Dendritic cell treated with granulocyte-macrophage colony-stimulating factor and Interleukin-4, amounts not matched to agents 40 ng/mL and 50 ng/mL, for 4 days (primary cell): ENCODE results near the gene DUSP22.

Experiments used
- H3K27ac Mint-ChIP-seq: one replicate; pipeline ENCODE4 v1.8.0; 2022; ENCODE audit warnings: mild to moderate bottlenecking, mixed read lengths
- H3K27me3 Mint-ChIP-seq: one replicate; pipeline ENCODE4 v1.8.0; 2022; ENCODE audit warnings: mild to moderate bottlenecking, mixed read lengths
- H3K36me3 Mint-ChIP-seq: one replicate; pipeline ENCODE4 v1.8.0; 2022; ENCODE audit warnings: low read depth, mixed read lengths
- H3K4me1 Mint-ChIP-seq: one replicate; pipeline ENCODE4 v1.8.0; 2022; ENCODE audit warnings: low read depth, mixed read lengths
- H3K4me3 Mint-ChIP-seq: one replicate; pipeline ENCODE4 v1.8.0; 2022; ENCODE audit warnings: mild to moderate bottlenecking, moderate library complexity, mixed read lengths
- H3K9me3 Mint-ChIP-seq: one replicate; pipeline ENCODE4 v1.8.0; 2022; ENCODE audit warnings: mixed read lengths
- intact Hi-C: fragments of 100-400 bp; cut with micrococcal nuclease; formaldehyde crosslinking; loops from one replicate; pipeline ENCODE4 v1.15.0; 2022

Gene DUSP22

GRCh38 chr6:259316-259715, 33.0 kb upstream of the DUSP22 start:
- intact Hi-C loops, result loop anchor here (5.0 kb wide), 2 partner anchors 37 to 72 kb away; no protein-coding TSS in a partner anchor
- H3K9me3 Mint-ChIP-seq, result no peaks in the 10 kb centered on the region
- no peak overlapping the region for H3K27ac Mint-ChIP-seq
- no peak overlapping the region for H3K4me3 Mint-ChIP-seq
- H3K27me3 Mint-ChIP-seq, result no peaks in the 10 kb centered on the region
- peaks cover 46% of the 10 kb centered on the region for H3K4me1 Mint-ChIP-seq
- no peaks in the 10 kb centered on the region for H3K36me3 Mint-ChIP-seq

GRCh38 chr6:259901-260508, 32.3 kb upstream of the DUSP22 start:
- Mint-ChIP-seq H3K36me3 (no peaks in the 10 kb centered on the region), H3K27ac (no peak overlapping the region), H3K4me1 (peaks cover 40% of the 10 kb centered on the region), H3K4me3 (no peak overlapping the region), H3K9me3 (no peaks in the 10 kb centered on the region), H3K27me3 (no peaks in the 10 kb centered on the region)
- intact Hi-C loops, result loop anchor here (5.0 kb wide), 2 partner anchors 38 to 73 kb away; no protein-coding TSS in a partner anchor

GRCh38 chr6:264626-265025, 27.7 kb upstream of the DUSP22 start:
- Mint-ChIP-seq H3K27ac (no peak overlapping the region), H3K36me3 (no peaks in the 10 kb centered on the region), H3K9me3 (no peaks in the 10 kb centered on the region), H3K27me3 (no peaks in the 10 kb centered on the region), H3K4me3 (no peak overlapping the region), H3K4me1 (peaks cover 11% of the 10 kb centered on the region)
- intact Hi-C loops, result no loop called here

DNA sequence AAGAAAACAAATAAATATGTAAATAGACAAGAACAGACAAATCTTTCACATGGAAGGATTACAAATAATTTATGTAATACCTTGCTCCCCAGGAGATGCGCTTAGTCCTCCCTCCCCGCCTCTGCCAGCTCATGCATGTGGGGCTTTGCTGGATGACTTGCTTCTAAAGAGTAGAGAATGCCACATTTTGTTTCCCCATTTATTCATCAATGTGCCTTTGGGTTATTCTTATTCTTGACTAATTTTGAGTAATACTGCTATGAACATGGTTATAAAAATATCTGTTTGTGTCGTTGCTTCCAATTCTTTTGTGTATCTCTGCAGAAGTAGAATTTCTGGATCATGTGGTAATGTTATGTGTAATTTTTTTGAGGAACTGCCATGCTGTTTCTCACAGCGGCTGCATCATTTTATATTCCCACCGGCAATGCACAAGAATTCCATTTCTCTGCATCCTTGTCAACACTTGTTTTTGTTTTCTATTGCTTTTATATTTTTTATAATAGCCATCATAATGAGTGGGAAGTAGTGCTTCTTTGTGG, 23.8 kb upstream of the DUSP22 start:
- intact Hi-C loops, result no loop called here
- H3K27me3 Mint-ChIP-seq, result no peaks in the 10 kb centered on the region
- H3K9me3 Mint-ChIP-seq, result no peaks in the 10 kb centered on the region

DNA sequence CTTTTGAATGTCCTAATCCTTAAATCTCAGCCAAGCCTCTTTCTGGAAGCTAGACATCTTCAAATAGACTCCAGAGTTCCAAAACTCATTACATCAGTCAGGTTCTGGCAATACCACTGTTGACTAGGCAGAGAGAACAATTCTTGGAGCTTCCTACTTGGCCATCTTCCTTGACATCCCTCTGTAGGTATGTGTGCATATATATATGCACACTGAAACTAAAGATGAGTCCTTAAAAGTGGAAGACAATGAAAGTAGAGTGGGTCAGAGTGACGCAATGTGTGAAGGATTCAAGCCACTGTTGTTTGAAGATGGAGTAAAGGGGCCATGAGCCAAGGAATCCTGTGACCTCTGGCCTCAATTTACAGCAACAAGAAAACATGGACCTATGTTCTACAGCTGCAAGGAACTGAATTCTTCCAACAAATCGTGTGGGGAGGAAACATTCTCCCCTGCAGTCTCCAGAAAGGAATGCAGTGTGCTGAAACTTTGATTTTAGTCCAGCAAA, 18.7 kb upstream of the DUSP22 start:
- H3K4me1 Mint-ChIP-seq, result peaks cover 21% of the 10 kb centered on the region
- no peaks in the 10 kb centered on the region for H3K9me3 Mint-ChIP-seq
- intact Hi-C loops, result no loop called here
- no peaks in the 10 kb centered on the region for H3K36me3 Mint-ChIP-seq
- H3K27me3 Mint-ChIP-seq, result peaks cover 3% of the 10 kb centered on the region
- H3K4me3 Mint-ChIP-seq, result no peak overlapping the region
- no peak overlapping the region for H3K27ac Mint-ChIP-seq

More for the DNA sequence above, 23.8 kb upstream of the DUSP22 start:
- H3K4me3 Mint-ChIP-seq, result no peak overlapping the region
- H3K27ac Mint-ChIP-seq, result no peak overlapping the region
- H3K4me1 Mint-ChIP-seq, result peaks cover 25% of the 10 kb centered on the region
- no peaks in the 10 kb centered on the region for H3K36me3 Mint-ChIP-seq

GRCh38 chr6:277746-278145, 14.5 kb upstream of the DUSP22 start:
- intact Hi-C loops, result no loop called here
- Mint-ChIP-seq H3K36me3 (no peaks in the 10 kb centered on the region), H3K4me3 (no peak overlapping the region), H3K27ac (no peak overlapping the region), H3K27me3 (peaks cover 9% of the 10 kb centered on the region), H3K4me1 (peaks cover 5% of the 10 kb centered on the region), H3K9me3 (no peaks in the 10 kb centered on the region)

- H3K27ac Mint-ChIP-seq, result no peak overlapping the region
- no peaks in the 10 kb centered on the region for H3K36me3 Mint-ChIP-seq
- no peak overlapping the region for H3K4me3 Mint-ChIP-seq
- intact Hi-C loops, result no loop called here
- H3K4me1 Mint-ChIP-seq, result peaks cover 5% of the 10 kb centered on the region
- no peaks in the 10 kb centered on the region for H3K9me3 Mint-ChIP-seq
- peaks cover 12% of the 10 kb centered on the region for H3K27me3 Mint-ChIP-seq
Measured at GRCh38 chr6:278494-278893, 13.8 kb upstream of the DUSP22 start.

- Mint-ChIP-seq H3K27me3 (peaks cover 12% of the 10 kb centered on the region), H3K27ac (no peak overlapping the region), H3K9me3 (no peaks in the 10 kb centered on the region), H3K4me3 (no peak overlapping the region), H3K36me3 (no peaks in the 10 kb centered on the region), H3K4me1 (peaks cover 5% of the 10 kb centered on the region)
- intact Hi-C loops, result no loop called here
Measured at GRCh38 chr6:279341-280029, 12.8 kb upstream of the DUSP22 start.

GRCh38 chr6:280775-281468, 11.4 kb upstream of the DUSP22 start:
- H3K27ac Mint-ChIP-seq, result no peak overlapping the region
- no peak overlapping the region for H3K4me3 Mint-ChIP-seq
- H3K9me3 Mint-ChIP-seq, result no peaks in the 10 kb centered on the region
- peaks cover 12% of the 10 kb centered on the region for H3K27me3 Mint-ChIP-seq
- peaks cover 5% of the 10 kb centered on the region for H3K4me1 Mint-ChIP-seq
- no peaks in the 10 kb centered on the region for H3K36me3 Mint-ChIP-seq
- intact Hi-C loops, result no loop called here

- peaks cover 12% of the 10 kb centered on the region for H3K27me3 Mint-ChIP-seq
- H3K4me3 Mint-ChIP-seq, result no peak overlapping the region
- no peaks in the 10 kb centered on the region for H3K36me3 Mint-ChIP-seq
- intact Hi-C loops, result no loop called here
- no peaks in the 10 kb centered on the region for H3K9me3 Mint-ChIP-seq
- no peak overlapping the region for H3K27ac Mint-ChIP-seq
- H3K4me1 Mint-ChIP-seq, result peaks cover 6% of the 10 kb centered on the region
Measured at GRCh38 chr6:281469-282103, 10.7 kb upstream of the DUSP22 start.

DNA sequence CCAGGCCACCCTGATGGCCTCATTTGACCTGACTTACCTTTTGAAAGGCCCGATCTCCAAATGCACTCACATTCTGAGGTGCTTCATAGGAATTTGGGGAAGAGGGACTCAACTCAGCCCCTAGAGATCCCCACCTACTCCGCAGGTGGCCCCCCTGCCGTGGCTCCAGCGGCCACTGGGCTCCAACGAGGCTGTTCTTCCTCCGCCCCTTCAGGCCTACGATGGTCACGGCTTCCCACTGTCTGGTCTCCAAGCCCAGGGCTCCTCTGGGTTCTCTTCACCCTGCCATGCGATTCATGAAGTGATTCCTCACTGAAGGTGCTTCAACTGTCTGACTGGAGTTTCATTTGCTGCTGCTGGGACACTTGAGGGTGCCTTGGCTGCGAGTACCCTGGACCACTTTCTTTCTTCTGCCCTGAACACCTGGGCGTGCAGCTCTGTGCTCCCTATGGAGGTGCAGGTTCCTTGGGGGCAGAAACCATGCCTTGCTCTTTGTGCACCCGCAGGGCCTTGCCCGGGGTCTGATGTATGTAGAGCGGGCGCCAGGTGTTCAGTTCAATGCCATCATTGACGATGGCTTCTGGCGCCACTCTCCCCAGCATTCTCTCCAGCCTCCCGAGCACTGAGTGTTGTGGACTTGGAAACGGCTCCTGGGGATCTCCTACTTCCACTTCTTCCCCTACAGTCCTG, 10.0 kb upstream of the DUSP22 start:
- Mint-ChIP-seq H3K4me3 (no peak overlapping the region), H3K4me1 (peaks cover 12% of the 10 kb centered on the region), H3K9me3 (no peaks in the 10 kb centered on the region), H3K27ac (no peak overlapping the region), H3K36me3 (no peaks in the 10 kb centered on the region), H3K27me3 (peaks cover 12% of the 10 kb centered on the region)
- intact Hi-C loops, result no loop called here

- H3K4me3 Mint-ChIP-seq, result no peak overlapping the region
- H3K9me3 Mint-ChIP-seq, result no peaks in the 10 kb centered on the region
- intact Hi-C loops, result no loop called here
- no peaks in the 10 kb centered on the region for H3K36me3 Mint-ChIP-seq
- peaks cover 10% of the 10 kb centered on the region for H3K27me3 Mint-ChIP-seq
- peaks cover 18% of the 10 kb centered on the region for H3K4me1 Mint-ChIP-seq
- H3K27ac Mint-ChIP-seq, result no peak overlapping the region
Measured at GRCh38 chr6:282867-283416, 9.3 kb upstream of the DUSP22 start.

DNA sequence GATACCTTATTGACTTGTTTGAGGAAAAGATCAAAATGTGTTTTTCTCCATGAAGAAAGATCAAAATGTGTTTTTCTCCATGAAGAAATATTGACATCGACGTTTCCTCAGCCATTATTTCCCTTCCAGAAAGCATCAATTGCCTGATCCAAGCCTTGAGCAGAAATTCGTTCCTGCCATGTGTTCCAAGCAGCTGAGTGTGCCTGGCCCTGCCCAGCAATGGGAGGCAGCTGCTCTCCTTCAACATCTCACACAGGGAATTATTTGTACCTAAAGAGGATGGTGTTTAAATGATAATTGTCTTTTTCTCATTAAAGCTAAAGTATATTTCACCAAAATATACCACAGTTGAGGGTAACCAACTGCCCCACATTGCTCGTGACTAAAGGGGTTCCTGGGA, 7.8 kb upstream of the DUSP22 start:
- no peaks in the 10 kb centered on the region for H3K36me3 Mint-ChIP-seq
- intact Hi-C loops, result no loop called here
- H3K4me3 Mint-ChIP-seq, result no peak overlapping the region
- H3K27ac Mint-ChIP-seq, result no peak overlapping the region
- H3K4me1 Mint-ChIP-seq, result peaks cover 33% of the 10 kb centered on the region
- peaks cover 7% of the 10 kb centered on the region for H3K27me3 Mint-ChIP-seq
- H3K9me3 Mint-ChIP-seq, result no peaks in the 10 kb centered on the region
